HG02973 (cell line): ENCODE results near the gene MED6.
A peak's percentile ranks its signal among the peaks of the same experiment; 100 is the strongest.

Experiments
- ATAC-seq: cut with Tn5 transposase; IDR thresholded peaks from one replicate; pipeline ENCODE4 v1.9.1; 2021; ENCODE audit warnings: moderate library complexity; ENCODE audit not compliant: unreplicated experiment

MED6 gene

DNA sequence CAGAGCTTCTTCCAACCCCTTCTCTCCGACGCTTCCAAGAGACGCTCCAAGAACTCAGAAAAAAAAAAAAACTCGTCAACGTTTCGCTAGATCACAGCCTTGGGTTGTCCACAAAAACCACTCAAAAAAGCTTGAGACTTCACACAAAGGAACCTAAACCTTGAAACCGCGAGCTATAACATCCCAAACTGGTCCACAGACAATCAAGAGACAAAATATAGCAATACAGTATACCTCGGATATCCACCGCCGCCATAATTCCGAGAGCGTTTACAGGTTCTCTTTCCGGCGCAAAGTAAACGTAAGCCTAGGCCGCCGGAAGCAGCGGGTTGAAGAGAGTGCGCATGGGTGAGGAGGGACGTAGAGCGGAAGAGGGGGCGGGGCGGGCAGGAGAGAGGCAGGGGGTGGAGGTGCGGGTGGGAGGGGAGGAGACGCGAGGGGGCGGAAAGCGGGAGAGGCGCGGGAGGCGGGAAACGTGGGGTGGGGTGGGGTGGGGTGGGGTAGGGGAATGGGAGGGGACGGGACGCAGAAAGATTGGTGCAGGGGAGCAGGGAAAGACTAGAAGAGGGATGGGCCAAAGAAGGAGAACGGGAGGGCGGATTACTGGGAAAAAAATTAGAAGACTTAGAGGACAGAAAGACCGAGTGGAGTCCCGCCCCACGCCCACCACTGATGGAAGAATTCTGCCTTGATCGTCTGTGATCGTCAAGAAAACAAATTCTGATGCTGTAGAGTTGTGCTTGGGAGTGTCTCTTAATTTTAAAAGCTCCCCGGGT lies at the start of gene MED6:
MED6 (minus strand) TSS at position 274 of the 776 bp plus-strand sequence; CDS start at position 256, 18 bp downstream.
- peak; percentile 85 for ATAC-seq

DNA sequence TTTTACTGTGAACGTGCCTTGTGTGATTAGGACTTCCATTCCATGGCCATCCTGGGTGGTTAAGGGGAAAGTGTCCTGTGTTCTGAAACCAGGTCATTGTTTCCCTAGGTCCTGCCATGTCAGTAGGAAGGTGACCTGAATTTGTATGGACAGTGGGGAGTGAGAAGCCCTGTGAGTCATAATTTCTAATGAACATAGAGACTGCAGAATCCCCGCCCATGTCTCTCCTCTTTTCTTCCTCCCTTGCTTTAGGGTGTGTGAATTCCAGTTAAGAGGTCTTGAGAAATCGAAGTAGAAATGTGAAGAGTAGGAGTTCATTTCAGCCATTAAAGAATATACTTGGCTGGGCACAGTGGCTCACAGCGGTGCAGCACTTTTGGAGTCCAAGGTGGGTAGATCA lies 49.3 kb upstream of the MED6 start:
- no peak for ATAC-seq

- no peak for ATAC-seq
These were observed 47.9 kb upstream of the MED6 start for GRCh38 chr14:70648346-70648745.

DNA sequence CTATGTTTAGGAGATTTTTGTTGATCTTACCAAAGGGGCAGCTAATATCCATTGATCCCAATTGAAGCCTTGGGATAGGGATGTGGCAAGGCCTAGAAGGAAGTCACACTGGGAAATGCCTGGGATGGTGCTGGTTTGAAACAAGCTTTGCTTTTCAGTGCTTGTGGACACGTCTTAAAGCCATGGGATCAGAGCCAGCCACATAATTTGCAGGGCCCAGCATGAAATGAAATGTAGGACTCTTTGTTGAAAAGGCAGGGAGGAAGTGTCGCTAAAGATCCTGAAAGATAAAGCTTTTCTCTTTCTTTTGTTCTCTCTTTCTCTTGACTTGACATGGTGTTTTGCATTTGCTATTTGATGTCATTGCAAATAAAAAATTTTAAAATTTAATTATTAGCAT lies 46.2 kb upstream of the MED6 start:
- ATAC-seq = no peak

DNA sequence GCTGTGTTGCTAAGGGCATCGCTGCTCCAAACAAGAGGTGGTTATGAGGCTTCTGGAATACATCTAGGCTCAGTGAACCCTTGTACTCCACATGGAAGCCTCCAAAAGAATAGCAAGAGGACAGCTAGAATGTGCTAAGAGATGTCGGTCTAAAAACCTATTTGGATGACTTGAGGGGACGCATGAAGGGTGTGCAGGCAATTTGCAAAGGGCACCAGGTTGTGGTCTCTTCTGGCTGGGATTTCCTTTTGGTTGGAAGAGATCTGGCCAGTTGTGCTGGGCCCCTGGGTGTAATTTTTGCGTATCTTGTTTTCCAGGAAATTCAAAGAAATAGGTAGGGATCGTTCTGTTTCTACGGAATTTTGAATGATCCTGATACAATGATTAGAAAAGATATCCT lies 45.4 kb upstream of the MED6 start:
- no peak for ATAC-seq

- ATAC-seq = no peak
These were observed 43.5 kb upstream of the MED6 start for GRCh38 chr14:70643967-70644366.

- ATAC-seq = peak; percentile 41
These were observed 42.1 kb upstream of the MED6 start for GRCh38 chr14:70642303-70643235.

- peak; percentile 7 for ATAC-seq
These were observed 41.3 kb upstream of the MED6 start, which contains the start of gene TTC9 for GRCh38 chr14:70641548-70642302. TTC9 (plus strand) TSS chr14:70641916; CDS start chr14:70642130, 214 bp downstream.

- peak; percentile 52 for ATAC-seq
These were observed 40.6 kb upstream of the MED6 start for GRCh38 chr14:70640938-70641547.

DNA sequence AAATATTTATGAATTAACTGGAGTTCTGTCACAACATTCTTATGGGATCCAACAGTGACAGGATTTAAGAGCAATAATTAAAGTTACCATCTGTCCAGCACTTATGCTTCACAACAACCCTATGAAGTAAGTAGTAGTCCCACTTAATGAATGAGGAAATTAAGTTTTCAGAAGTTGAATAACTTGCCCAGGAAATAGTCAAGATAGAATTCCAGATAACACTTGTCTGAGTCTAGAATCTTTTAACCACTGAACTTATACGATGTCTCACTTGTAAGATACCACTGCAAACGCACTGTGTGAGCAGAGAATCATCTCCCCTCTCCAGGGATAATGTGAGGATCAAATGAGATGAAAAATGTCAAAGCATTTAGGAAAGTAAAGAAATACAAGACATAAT lies 38.0 kb upstream of the MED6 start:
- ATAC-seq = no peak

GRCh38 chr14:70635971-70636595 lies 35.6 kb upstream of the MED6 start:
- ATAC-seq = no peak

DNA sequence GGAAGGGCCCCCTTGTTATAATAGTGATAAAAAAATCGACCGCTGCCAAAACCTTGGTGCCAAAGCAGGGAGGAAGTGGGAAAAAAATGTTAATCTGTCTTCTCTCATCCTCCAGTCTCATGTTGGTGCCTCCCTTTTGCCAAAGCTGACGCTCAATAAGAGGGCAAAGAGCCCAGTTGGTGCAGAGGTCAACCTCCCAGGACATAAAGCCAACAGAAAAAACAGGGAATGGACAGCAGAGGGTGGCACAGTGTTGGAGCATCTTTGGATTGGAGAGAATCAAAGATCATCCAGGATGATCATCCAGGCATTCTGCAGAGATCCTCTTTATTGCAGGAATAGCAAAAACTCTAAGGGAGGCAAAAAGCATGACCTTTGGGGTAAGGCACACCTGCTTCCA lies 31.5 kb upstream of the MED6 start:
- ATAC-seq = no peak

- no peak for ATAC-seq
These were observed 24.5 kb upstream of the MED6 start for GRCh38 chr14:70624972-70625371.

- no peak for ATAC-seq
These were observed 21.8 kb upstream of the MED6 start for GRCh38 chr14:70622111-70622712.

DNA sequence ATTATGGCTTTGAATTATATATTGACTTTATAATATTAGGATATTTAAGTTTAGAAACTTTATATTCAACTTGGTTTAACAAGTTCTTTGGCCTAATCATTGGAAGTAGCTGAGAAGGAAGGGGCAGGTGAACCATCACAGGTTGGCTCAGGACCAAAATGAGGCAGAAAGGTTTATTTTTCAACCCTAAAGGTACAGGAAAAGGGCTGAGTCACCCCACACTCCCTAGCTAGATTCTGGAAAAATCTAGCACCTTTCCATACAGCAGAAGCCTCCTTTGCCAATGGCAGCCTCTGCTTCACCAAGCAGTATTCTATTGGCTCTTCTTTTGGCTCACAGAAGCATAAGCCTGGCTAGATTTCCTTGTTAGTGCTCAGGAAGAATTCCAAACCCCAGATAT lies 19.3 kb upstream of the MED6 start:
- no peak for ATAC-seq

DNA sequence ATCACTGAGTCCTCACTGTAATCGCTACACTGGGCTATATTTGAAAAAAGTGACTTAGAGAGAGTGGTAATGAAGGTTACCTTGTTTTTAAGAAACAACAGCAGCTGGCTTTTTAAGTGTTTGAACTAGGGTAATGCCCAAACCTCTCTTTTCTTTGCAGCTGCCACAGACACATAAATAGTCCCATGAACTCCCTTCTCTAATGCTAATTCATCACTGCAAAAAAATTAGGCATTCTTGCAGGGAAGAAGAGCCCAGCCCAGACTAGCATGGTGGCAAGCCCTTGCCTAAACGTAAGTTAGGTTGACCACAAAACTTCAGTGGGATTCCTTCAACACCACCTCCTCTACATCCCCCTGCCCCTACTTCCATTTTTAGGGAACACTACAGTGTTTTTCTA lies 17.9 kb upstream of the MED6 start:
- no peak for ATAC-seq

DNA sequence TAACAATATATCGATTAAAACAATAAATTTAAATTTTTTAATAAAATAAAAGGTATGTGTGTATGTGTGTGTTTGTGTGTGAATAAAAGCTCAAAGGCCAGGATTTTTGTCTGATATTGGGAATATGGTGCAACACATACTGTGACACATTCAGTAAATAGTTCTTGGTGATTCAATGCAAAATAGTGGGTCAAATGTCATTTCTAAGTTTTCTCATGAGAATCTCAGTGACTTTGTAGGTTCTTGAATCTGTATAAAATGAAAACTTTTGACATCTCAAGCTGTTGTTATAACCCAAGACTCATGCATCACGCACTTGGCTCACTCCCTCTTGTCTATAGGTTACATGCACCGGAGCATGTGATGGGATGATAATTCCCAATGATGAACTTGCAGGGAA lies 16.2 kb upstream of the MED6 start:
- no peak for ATAC-seq

DNA sequence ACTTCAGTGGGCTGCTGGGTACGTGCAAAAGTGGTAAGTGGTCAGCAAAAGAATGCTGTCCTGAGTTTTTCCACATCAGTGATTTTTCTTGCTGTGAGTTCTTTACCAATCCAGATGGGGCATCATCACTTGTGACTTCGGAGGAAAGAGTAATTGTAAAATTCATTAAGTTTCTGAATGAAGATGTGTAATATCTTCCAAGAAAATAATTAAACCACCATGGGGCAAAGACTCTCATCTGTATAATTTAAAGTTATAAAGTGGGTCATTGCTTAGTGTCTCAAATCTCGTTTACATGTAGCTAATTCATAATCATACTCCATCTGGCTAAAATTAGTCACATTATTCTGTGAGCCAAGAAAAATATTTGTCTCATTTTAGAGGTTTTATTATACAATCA lies 10.8 kb upstream of the MED6 start:
- no peak for ATAC-seq

GRCh38 chr14:70602254-70602653 lies 1.8 kb upstream of the MED6 start:
- ATAC-seq = no peak

DNA sequence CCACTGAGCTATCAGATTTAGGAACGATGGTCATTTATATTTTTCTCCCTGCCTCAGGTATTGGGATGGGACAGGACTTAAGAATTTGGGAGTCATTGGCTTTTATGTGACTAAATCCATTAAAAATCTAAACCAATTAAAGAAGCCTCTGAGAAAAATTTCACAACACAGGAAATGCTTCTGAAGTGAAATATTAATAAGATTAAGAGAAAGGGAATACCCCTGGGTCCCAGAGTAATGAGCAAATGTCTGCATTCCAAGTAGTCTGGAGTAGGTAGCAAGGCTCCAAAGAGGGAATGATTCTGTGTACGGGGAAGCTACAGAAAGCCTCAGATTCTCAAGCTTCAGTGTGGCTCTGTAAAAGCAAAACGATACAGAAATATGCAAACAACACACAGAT lies 707 bp upstream of the MED6 start:
- ATAC-seq = no peak
